HepG2 (cell line): ENCODE measurements around the gene TMEM184B. TPM values are rescaled to one million over a fixed set of nuclear protein-coding genes. Genes with fewer than 3 reads are reported as not detected.

ENCODE experiments used
- BRF2 ChIP-seq: sonication (generic); formaldehyde crosslinking; IDR thresholded peaks from 2 replicates; pipeline ENCODE4 v1.8.1; 2022; ENCODE audit warnings: mild to moderate bottlenecking, missing genetic modification reagents
- CC2D1A ChIP-seq: sonication (generic); formaldehyde crosslinking; IDR thresholded peaks from 2 replicates; pipeline ENCODE4 v1.8.1; 2023; ENCODE audit warnings: mild to moderate bottlenecking, missing genetic modification reagents
- FOXO1 ChIP-seq: sonication (generic); formaldehyde crosslinking; IDR thresholded peaks from 2 replicates; pipeline ENCODE4 v1.4.0; 2020; ENCODE audit warnings: missing genetic modification reagents
- IKZF1 ChIP-seq: fragments of 450-650 bp; IDR thresholded peaks from 2 replicates; pipeline ENCODE4 v1.7.1; 2016
- KDM1A ChIP-seq: IDR thresholded peaks from 2 replicates; pipeline ENCODE4 v1.6.1; 2016; ENCODE audit warnings: missing compliant biosample characterization
- LCORL ChIP-seq, 2 experiments: fragments of 450-650 bp in 1 of 2; sonication (generic) in 1 of 2; formaldehyde crosslinking in 1 of 2; IDR thresholded peaks; 2 replicates each; pipeline versions ENCODE4 v1.5.0 to v1.6.1; 2017 to 2020; ENCODE audit warnings: antibody characterized with exemption in 1 of 2, missing genetic modification reagents in 1 of 2
- MAF1 ChIP-seq: sonication (generic); formaldehyde crosslinking; IDR thresholded peaks from 2 replicates; pipeline ENCODE4 v1.5.0; 2020; ENCODE audit warnings: missing genetic modification reagents, borderline replicate concordance
- PATZ1 ChIP-seq: sonication (generic); formaldehyde crosslinking; IDR thresholded peaks from 2 replicates; pipeline ENCODE4 v1.4.0; 2020; ENCODE audit warnings: missing genetic modification reagents
- PITX1 ChIP-seq: sonication (generic); formaldehyde crosslinking; IDR thresholded peaks from 2 replicates; pipeline ENCODE4 v1.5.1; 2020; ENCODE audit warnings: mild to moderate bottlenecking, missing genetic modification reagents
- REL ChIP-seq: sonication (generic); formaldehyde crosslinking; conservative IDR thresholded peaks from 2 replicates; pipeline ENCODE4 v1.8.0; 2022; ENCODE audit warnings: mild to moderate bottlenecking, missing genetic modification reagents, moderate library complexity
- RFXAP ChIP-seq: sonication (generic); formaldehyde crosslinking; IDR thresholded peaks from 2 replicates; pipeline ENCODE4 v1.4.0; 2020; ENCODE audit warnings: missing genetic modification reagents, borderline replicate concordance
- RNF2 ChIP-seq: fragments of 450-650 bp; conservative IDR thresholded peaks from 2 replicates; pipeline ENCODE4 v1.6.1; 2016; ENCODE audit warnings: low read depth
- RXRB ChIP-seq: IDR thresholded peaks from 2 replicates; pipeline ENCODE4 v1.6.1; 2016; ENCODE audit warnings: borderline replicate concordance, missing genetic modification reagents, missing compliant biosample characterization
- SAP130 ChIP-seq: IDR thresholded peaks from 2 replicates; pipeline ENCODE4 v1.6.1; 2016; ENCODE audit warnings: low read depth
- SMAD9 ChIP-seq: sonication (generic); formaldehyde crosslinking; IDR thresholded peaks from 2 replicates; pipeline ENCODE4 v1.5.1; 2020; ENCODE audit warnings: mild to moderate bottlenecking, missing genetic modification reagents
- STAG1 ChIP-seq: sonication (generic); formaldehyde crosslinking; IDR thresholded peaks from 2 replicates; pipeline ENCODE4 v1.4.0; 2020; ENCODE audit warnings: missing genetic modification reagents
- U2AF1 ChIP-seq: fragments of 200-400 bp; formaldehyde crosslinking; optimal IDR thresholded peaks from 2 replicates; pipeline ENCODE3; 2017; ENCODE audit warnings: mild to moderate bottlenecking, low read depth, low read length
- ZFAT ChIP-seq: sonication (generic); formaldehyde crosslinking; conservative IDR thresholded peaks from 2 replicates; pipeline ENCODE4 v1.8.1; 2023; ENCODE audit warnings: missing genetic modification reagents, inconsistent platforms
- ZFY ChIP-seq: sonication (generic); formaldehyde crosslinking; IDR thresholded peaks from 2 replicates; pipeline ENCODE4 v1.4.0; 2020; ENCODE audit warnings: missing genetic modification reagents
- ZNF256 ChIP-seq: sonication (generic); formaldehyde crosslinking; conservative IDR thresholded peaks from 2 replicates; pipeline ENCODE4 v1.4.0; 2020; ENCODE audit warnings: missing genetic modification reagents
- ZNF510 ChIP-seq: sonication (generic); formaldehyde crosslinking; IDR thresholded peaks from 2 replicates; pipeline ENCODE4 v1.4.0; 2020; ENCODE audit warnings: low read depth, mild to moderate bottlenecking, missing genetic modification reagents
- ZNF530 ChIP-seq: sonication (generic); formaldehyde crosslinking; IDR thresholded peaks from 2 replicates; pipeline ENCODE4 v1.5.0; 2020; ENCODE audit warnings: low read depth, mild to moderate bottlenecking, missing genetic modification reagents
- ZNF558 ChIP-seq: sonication (generic); formaldehyde crosslinking; IDR thresholded peaks from 2 replicates; pipeline ENCODE4 v1.9.0; 2022; ENCODE audit warnings: mild to moderate bottlenecking, missing genetic modification reagents, borderline replicate concordance
- ZNF607 ChIP-seq: sonication (generic); formaldehyde crosslinking; IDR thresholded peaks from 2 replicates; pipeline ENCODE4 v1.5.1; 2020; ENCODE audit warnings: missing genetic modification reagents, mild to moderate bottlenecking, borderline replicate concordance
- ZNF704 ChIP-seq: sonication (generic); formaldehyde crosslinking; IDR thresholded peaks from 2 replicates; pipeline ENCODE4 v1.8.1; 2023; ENCODE audit warnings: mild to moderate bottlenecking, inconsistent platforms, moderate library complexity, missing genetic modification reagents, borderline replicate concordance
- ZNF770 ChIP-seq: sonication (generic); formaldehyde crosslinking; IDR thresholded peaks from 2 replicates; pipeline ENCODE4 v1.5.0; 2020; ENCODE audit warnings: mild to moderate bottlenecking, missing genetic modification reagents
- polyA plus RNA-seq, 8 experiments: library from polyadenylated mRNA; depleted of rRNA in 3 of 8; stranded (reverse) in 7 of 8; unstranded in 1 of 8; fragments of >200 nt; fragmentation: Illumina TruSeq in 4 of 8; extraction: Trizol in 4 of 8; gene quantifications; 2 replicates each; pipeline versions ENCODE4 v1.2.1 to v1.2.3, GENCODE V29; 2011 to 2016; ENCODE audit warnings: low read depth in 4 of 8, missing spikeins in 1 of 8, mixed read lengths in 1 of 8; ENCODE audit not compliant: insufficient read depth in 1 of 8
- total RNA-seq, 5 experiments: library from RNA; depleted of rRNA; stranded (reverse); fragments of >200 nt; fragmentation: Illumina TruSeq; extraction: Trizol; gene quantifications; 2 replicates each; pipeline ENCODE4 v1.2.3, GENCODE V29; 2016; ENCODE audit warnings: low read depth in 1 of 5

TMEM184B gene
- total and polyA plus RNA-seq, 2 of the 13 experiments (the other 11 are each of a cell fraction or from before 2014, with no cell fraction given) = 15.9 to 16.0 TPM

GRCh38 chr22:38191731-38192474, 80.9 kb downstream of the TMEM184B start (continued):
- TF ChIP-seq BRF2 (CRISPR knock-in tag) (no peak), IKZF1 (no peak), ZNF558 (CRISPR knock-in tag) (no peak), U2AF1 (no peak), KDM1A (CRISPR knock-in tag) (0 out of 2 replicates have a peak, but pooled peaks have one; percentile 34), SAP130 (CRISPR knock-in tag) (peak; percentile 46; the same call in 1 of the 2 replicates), REL (no peak), ZFAT (CRISPR knock-in tag) (no peak), RNF2 (no peak), ZNF704 (CRISPR knock-in tag) (no peak), ZFY (CRISPR knock-in tag) (no peak), RXRB (CRISPR knock-in tag) (peak; percentile 40; the same call in 1 of the 2 replicates), ZNF256 (no peak), RFXAP (CRISPR knock-in tag) (no peak), PITX1 (CRISPR knock-in tag) (no peak), FOXO1 (CRISPR knock-in tag) (no peak), PATZ1 (CRISPR knock-in tag) (no peak), STAG1 (no peak), CC2D1A (CRISPR knock-in tag) (no peak), SMAD9 (CRISPR knock-in tag) (no peak), MAF1 (CRISPR knock-in tag) (no peak), LCORL (IDR thresholded peaks at IDR 0.05) (no peak), LCORL (CRISPR knock-in tag; IDR thresholded peaks at IDR 0.05) (no peak), ZNF530 (CRISPR knock-in tag) (no peak), ZNF510 (CRISPR knock-in tag) (no peak), ZNF607 (CRISPR knock-in tag) (no peak), ZNF770 (CRISPR knock-in tag) (no peak)
